GM12874 (cell line): Measurements from ENCODE around the gene NFATC1.

Experiments
- TF ChIP-seq, protein P1 (sequence below): IDR thresholded peaks from 2 replicates; pipeline ENCODE4 v1.5.1; 2011; ENCODE audit warnings: low read depth, mild to moderate bottlenecking, control low read depth, low read length, moderate library complexity; ENCODE audit not compliant: insufficient read depth

Gene NFATC1

DNA sequence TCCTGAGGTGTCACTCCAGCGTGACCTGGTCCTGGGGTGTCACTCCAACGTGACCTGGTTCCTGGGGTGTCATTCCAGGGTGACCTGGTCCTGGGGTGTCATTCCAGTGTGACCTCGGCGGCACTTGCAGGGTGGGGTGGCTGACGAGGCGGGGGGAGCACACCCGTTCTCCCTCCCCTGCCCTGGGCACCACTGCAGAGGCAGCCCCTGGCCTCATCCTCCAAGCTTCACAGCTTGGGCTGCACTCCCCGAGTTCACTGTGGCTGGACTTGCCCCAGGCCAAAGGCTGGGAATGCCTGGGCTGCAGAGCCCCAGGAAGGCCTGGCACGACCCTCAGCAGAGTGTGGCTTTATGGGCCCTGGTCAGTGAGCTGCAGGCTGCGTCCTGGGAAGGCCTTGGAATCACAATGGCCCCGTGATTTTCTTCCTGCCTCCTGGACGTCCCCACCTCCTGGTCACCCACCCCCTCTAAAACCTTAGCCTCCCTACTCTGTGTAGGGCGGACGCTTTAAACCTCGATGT lies 88.3 kb downstream of the NFATC1 start:
- TF ChIP-seq, protein P1, sequence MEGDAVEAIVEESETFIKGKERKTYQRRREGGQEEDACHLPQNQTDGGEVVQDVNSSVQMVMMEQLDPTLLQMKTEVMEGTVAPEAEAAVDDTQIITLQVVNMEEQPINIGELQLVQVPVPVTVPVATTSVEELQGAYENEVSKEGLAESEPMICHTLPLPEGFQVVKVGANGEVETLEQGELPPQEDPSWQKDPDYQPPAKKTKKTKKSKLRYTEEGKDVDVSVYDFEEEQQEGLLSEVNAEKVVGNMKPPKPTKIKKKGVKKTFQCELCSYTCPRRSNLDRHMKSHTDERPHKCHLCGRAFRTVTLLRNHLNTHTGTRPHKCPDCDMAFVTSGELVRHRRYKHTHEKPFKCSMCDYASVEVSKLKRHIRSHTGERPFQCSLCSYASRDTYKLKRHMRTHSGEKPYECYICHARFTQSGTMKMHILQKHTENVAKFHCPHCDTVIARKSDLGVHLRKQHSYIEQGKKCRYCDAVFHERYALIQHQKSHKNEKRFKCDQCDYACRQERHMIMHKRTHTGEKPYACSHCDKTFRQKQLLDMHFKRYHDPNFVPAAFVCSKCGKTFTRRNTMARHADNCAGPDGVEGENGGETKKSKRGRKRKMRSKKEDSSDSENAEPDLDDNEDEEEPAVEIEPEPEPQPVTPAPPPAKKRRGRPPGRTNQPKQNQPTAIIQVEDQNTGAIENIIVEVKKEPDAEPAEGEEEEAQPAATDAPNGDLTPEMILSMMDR = no peak

DNA sequence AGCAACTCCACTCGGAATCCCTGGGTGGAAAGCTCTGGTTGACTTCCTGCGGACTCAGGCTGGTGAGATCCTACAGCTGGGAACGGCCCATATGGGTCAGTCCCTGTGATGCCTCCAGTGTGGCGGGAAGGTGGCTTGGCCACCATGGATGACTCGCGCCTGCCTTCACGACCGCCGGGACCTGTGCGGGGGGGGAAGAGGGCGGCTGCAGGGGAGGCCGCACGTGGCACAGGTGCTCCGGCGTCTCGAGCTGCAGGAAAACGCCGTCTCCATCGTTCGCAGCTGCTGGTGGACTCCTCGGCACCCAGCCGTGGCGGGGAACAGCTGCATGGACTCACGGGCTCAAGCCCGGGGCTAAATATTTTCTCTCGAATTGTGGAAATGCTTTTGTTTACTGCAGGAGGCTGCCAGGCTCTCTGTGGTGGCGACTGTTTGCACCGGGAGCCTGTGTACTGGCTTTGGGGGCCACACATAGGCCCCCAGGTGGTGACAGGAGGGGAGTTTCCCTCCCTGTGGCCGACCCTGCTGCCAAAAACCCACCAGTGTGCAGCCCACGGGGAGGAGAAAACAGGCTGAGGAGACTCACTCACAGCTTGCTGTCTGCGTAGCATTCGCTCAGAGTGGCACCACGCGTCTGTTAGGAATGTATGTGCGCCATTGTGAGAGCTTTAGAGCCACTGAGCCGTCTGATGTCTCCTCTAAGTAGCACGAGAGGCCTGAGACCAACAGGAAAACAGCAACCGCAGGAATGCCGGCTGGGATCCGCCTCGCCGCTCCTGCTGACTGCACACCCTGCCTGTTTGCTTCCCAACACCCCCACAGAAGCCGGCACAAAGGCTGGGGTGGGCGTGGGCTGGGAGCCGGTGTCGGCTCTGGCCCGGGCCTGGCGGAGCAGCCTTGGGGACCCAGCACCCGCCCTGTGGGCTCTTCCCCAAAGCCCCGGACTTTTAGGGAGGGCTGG lies 89.2 kb downstream of the NFATC1 start:
- TF ChIP-seq, protein P1 = no peak

DNA sequence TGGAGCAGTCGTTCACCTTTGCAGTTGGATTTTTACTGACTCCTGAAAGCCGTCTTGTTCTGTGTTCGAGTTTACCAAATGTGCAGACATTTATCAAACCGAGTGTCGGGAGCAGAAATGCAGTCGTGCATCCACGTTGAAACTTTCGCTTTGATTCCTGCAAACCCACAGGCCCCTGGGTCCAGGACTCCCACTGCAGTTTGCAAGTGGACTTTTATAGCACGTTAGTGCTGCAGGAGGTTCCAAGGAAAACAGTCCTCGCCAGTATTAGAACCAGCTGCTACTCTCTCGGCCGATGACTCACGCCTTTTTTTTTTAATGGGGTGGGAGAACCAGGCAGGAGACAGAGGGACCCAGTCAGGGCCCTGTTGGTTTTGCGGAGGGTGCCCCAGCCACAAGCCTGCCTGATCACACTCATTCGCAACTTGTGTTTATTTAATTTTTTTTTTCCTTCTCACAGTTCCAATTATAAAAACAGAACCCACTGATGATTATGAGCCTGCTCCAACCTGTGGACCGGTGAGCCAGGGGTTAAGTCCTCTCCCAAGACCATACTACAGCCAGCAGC lies 90.1 kb downstream of the NFATC1 start:
- TF ChIP-seq, protein P1 = no peak

DNA sequence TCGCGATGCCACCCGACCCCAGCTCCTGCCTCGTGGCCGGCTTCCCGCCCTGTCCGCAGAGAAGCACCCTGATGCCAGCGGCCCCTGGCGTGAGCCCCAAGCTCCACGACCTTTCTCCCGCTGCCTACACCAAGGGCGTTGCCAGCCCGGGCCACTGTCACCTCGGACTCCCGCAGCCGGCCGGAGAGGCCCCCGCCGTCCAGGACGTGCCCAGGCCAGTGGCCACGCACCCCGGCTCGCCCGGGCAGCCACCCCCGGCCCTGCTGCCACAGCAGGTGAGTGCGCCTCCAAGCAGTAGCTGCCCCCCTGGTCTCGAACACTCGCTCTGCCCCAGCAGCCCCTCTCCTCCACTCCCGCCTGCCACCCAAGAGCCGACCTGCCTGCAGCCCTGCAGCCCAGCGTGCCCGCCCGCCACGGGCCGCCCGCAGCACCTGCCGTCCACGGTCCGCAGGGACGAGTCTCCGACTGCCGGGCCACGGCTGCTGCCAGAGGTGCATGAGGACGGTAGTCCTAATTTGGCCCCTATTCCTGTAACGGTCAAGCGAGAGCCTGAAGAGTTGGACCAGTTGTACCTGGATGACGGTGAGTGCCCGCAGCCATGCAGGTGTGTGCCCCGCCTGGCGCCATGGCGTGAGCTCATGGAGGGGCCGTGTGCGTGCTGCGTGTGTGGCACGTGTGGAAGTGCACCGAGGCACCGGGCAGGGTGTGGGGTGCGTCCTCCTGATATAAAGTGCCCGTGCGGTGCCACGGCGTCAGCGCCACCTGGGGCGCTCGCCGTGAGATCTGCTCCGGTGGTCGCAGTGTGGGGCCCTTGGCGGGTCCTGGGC lies 90.8 kb downstream of the NFATC1 start:
- TF ChIP-seq, protein P1 = no peak

DNA sequence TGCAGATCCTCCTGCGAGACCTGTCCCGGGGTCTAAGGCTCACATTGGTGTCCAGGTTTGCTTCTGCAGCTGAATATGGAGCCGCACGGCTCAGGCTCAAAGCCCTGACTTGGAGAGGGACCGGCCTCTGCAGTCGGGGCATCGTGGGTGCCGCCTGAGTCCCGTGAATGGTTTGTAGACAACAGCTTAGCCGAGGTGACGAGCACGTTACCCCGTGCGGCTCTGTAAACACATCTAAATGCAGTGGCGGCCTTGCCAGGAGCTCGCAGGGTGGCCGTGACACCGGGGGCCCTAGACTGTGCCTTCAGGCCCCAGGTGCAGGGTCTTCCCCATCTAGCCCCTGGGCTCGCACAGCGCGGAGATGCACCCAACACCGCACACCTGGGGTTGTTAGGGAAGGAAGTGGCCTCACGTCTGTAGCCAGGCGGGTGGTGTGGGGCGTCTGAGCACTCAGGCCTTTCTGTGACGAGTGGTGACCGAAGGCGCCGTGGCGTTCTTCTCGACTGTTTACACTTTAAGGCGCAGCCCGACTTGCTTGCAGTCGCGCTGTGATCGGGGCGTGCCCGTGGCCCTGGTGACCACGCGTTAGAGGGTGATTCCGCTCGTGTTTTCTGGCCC lies 91.6 kb downstream of the NFATC1 start:
- TF ChIP-seq, protein P1 = no peak

DNA sequence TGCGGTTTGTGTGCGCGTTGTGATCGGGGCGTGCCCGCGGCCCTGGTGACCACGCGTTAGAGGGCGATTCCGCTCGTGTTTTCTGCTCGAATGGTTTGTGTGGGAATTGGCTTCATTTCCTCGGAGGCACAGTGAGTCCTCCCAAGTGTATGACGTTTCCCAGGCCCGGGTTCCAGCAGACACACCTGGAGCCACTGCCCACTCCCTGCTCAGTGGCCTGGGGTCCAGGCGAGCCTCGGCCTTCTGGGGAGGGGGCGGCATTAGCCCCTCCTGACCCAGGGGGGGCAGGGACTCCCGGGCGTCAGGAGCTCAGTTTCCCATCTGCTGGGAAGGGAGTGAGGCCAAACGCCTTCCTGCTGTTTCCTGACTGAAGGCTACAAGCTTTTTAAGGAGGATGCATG lies 92.1 kb downstream of the NFATC1 start:
- TF ChIP-seq, protein P1 = no peak
